Activated effector memory CD4-positive, alpha-beta T cell treated with anti-CD3 and anti-CD28 coated beads, Interleukin-2, amount 50 U/mL, for 16 hours (primary cell): ENCODE measurements around the gene PLEKHG3.

Experiments used
- DNase-seq: peaks from one replicate; pipeline ENCODE4 v3.0.0-alpha.2; 2020

Gene PLEKHG3

DNA sequence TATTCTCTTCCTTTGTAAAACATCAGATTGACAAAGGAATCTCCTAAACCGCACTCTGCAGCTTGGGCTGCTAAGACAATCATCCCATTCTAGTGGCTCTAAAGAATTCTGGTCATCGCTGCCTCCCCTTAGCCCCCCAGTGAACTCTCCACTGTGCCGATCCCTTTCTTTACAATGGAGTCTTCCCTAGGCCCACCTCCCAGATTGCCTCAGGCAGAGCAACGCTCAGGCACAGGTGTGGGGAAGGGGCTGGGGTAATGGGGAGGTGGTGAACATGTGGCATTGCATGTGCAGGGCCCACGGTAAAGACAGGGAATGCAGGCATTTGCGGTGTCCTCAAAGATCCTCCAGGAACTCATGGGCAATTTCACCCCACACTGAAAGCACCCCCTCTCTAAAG lies 86.3 kb downstream of the PLEKHG3 start:
- no peak for DNase-seq

DNA sequence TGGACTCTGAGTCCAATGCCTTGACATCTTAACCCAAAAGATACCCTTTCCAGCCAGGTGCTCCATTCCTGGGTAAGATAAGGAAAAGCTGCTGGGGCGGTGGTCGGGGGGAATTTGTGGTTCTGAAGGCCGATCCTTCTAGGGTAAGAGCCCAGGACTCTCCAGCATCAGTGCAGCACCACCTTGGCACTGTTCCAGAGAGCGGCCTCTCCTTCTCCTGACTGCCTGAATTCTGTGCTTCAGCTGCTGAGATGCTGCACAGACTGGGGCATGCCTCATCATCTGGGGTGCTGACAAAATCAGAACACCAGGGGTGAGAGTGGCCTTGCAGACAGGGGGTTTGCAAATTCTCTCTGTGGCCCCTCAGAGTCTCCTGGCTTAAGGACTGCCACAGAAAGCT lies 88.0 kb downstream of the PLEKHG3 start:
- DNase-seq, result no peak

DNA sequence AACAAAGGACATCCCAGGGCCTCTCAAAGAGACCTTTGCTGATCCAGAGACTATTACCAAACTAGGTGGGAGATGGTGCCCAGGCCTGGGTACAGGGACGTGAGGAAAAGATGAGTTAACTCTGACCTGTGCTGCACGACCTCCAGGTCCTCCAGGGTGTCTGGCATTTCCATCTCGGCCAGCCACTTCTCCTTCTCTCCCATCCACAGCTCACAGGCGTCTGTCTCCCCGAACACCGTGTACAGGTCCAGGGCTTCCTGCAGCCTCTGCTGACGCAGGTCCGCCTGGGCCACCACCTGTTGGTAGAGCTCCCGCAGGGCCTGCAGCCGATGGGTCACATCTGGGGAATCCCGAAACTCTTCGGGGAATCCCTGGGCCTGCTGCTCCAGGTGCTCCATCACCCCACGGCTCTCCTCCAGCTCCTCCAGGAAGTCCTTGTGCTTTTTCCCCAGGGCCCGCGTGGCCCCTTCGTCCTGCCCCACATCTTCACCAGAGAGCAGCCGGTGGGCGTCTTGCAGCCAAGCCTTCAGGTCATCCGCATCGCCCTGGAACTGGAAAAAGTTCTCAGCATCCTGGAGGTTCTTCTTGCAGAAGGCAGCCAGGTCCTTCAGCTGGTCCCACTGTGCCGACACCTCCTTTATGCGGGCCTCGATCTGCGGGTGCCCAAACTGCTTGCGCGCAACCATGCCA lies 88.8 kb downstream of the PLEKHG3 start:
- no peak for DNase-seq

DNA sequence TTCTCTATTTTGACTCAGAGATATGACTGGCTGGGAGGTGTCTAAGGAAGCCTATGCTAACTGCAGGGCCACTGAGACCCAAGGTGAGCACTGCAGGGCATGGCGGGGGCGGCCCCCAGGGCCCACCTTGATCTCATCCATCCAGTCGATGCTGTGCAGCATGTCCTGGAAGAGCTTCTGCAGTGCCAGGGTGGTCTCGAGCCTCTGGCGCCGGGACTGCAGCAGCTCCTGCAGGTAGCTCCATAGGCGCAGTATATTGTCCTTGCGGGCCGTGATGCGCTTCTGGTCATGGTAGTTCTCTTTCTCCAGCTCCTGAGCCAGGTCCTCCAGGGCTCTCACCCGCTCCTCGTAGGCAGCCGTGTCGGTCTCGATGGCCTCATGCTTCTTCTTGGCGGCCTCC lies 91.0 kb downstream of the PLEKHG3 start:
- no peak for DNase-seq

DNA sequence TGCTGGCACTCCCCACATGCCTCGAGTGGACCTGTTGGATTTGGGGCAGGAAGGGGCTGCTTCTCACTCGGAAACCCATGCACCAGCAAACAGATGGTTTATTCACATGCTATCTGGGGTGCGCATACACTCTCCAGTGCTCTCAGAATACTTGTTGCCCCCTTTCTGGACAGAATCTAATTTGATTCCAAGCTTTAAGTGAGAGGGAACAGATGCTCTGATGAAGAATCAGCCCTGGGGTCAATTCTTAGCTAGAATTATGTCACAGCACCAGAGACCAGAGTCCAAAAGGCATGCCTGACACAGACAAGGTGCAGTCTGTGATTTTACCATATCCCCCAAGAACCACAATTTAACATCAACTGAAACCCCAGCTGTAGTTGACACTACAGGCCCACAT lies 91.7 kb downstream of the PLEKHG3 start:
- DNase-seq, result no peak

DNA sequence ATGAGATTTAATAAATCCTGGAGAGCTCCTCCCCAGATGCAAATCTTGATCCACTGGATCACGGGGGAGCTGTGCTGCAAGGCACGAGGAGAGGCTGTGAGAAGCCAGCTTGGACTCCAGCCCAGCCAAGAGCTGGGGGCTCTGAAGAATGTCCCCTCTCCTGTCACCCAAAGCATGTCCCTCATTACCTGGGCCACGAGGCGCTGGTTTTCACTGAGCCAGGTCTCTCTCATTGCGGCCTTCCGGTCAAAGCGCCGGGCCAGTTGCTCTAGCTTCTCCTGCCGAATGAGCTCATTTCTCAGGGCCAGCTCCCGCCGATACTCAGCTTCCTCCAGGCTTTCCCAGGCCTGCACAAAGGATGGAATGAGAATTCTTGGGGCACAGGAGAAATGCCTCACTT lies 92.1 kb downstream of the PLEKHG3 start:
- no peak for DNase-seq

DNA sequence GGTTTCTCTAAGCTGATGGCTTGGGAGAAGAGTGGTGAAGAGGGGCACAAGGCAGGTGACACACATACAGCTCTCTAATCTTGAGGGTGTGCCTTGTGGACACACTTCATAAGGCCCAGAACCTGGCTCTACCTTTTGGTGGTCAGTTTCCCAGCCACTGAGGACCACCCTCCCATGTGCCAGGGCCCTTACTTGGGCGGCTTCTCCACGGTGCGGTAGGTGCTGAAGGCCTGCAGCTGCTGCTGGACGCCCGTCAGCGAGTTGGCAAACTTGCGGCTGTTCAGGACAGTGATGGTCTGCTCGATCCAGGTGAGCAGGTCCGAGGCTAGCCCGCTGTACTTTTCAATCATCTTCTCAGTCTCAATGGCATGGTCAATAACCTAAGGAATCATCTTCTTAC lies 95.3 kb downstream of the PLEKHG3 start:
- no peak for DNase-seq
